Mucosa of descending colon (tissue), 3 donors: ENCODE data around the gene ARFGAP3. TPM values are rescaled to one million over a fixed set of nuclear protein-coding genes. Genes with fewer than 3 reads are reported as not detected.

Source experiments
- ATAC-seq: fragments of 200-7000 bp; cut with Tn5 transposase; one replicate; pipeline ENCODE4 v1.9.1; 2020; ENCODE audit warnings: mild to moderate bottlenecking, moderate library complexity
- DNase-seq, 3 donors: peaks; one replicate each; pipeline ENCODE4 v3.0.0-alpha.2; 2020
- H3K36me3 ChIP-seq: fragments of 200-600 bp; one replicate; pipeline ENCODE4 v1.8.0; 2021; ENCODE audit warnings: low read depth, mild to moderate bottlenecking
- H3K4me1 ChIP-seq: fragments of 200-600 bp; one replicate; pipeline ENCODE4 v1.8.0; 2021; ENCODE audit warnings: low read depth, mild to moderate bottlenecking
- H3K4me3 ChIP-seq: fragments of 200-600 bp; one replicate; pipeline ENCODE4 v1.8.0; 2021; ENCODE audit warnings: mild to moderate bottlenecking
- H3K9me3 ChIP-seq: fragments of 200-600 bp; one replicate; pipeline ENCODE4 v1.8.0; 2021; ENCODE audit warnings: mild to moderate bottlenecking
- intact Hi-C, 2 donors: fragments of 100-400 bp; cut with DNase I in 1 of 2; cut with micrococcal nuclease in 1 of 2; formaldehyde crosslinking; loops; one replicate each; pipeline versions ENCODE4 v1.11.0 to v1.11.1; 2022; cut with DNase I, micrococcal nuclease
- total RNA-seq, 3 donors: library from RNA; stranded (reverse); fragmentation: NEBNext Ultra II Directional in 2 of 3; extraction: Animal tissue kit (Norgen Biotek cat#: 25700) in 2 of 3; gene quantifications; one replicate each; pipeline versions ENCODE4 v1.2.1 to v1.2.4, GENCODE V29; 2021 to 2023
- TF ChIP-seq, protein P1 (sequence below): fragments of 200-600 bp; IDR thresholded peaks from one replicate; pipeline ENCODE4 v1.8.0; 2022; ENCODE audit warnings: antibody characterized with exemption, mild to moderate bottlenecking
- donor health status: DM: no; HTN: no; CAD: no; lungs with moderate emphysema.
- donor health status: DM: no; HTN: no; CAD: no.
- donor health status: DM: no; HTN: yes; CAD: no.

The ARFGAP3 gene
- total RNA-seq, 3 donors from 2014 or later: 20.0 to 41.3 (median 34.3) TPM

DNA sequence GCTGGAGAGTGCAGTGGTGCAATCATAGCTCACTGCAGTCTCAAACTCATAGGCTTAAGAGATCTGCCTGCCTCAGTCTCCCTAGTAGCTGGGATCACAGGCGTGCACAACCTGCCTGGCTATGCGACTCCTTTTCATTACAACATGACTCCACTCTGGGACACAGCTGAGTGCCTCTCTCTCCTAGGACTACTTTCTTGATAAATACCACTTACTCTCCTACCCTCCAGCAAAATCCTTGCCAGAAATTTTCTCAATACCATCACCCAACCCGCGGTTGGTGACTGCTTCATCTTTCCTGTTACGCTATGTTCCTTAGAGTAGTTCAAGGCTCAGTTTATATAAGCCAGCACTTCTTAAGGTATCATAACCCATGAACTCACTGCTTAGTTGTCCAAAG is 26.9 kb downstream of the ARFGAP3 start:
- no peaks in the 10 kb centered on the region for H3K9me3 ChIP-seq
- H3K4me3 ChIP-seq: no peak overlapping the region
- H3K4me1 ChIP-seq: no peaks in the 10 kb centered on the region
- TF ChIP-seq, protein P1, sequence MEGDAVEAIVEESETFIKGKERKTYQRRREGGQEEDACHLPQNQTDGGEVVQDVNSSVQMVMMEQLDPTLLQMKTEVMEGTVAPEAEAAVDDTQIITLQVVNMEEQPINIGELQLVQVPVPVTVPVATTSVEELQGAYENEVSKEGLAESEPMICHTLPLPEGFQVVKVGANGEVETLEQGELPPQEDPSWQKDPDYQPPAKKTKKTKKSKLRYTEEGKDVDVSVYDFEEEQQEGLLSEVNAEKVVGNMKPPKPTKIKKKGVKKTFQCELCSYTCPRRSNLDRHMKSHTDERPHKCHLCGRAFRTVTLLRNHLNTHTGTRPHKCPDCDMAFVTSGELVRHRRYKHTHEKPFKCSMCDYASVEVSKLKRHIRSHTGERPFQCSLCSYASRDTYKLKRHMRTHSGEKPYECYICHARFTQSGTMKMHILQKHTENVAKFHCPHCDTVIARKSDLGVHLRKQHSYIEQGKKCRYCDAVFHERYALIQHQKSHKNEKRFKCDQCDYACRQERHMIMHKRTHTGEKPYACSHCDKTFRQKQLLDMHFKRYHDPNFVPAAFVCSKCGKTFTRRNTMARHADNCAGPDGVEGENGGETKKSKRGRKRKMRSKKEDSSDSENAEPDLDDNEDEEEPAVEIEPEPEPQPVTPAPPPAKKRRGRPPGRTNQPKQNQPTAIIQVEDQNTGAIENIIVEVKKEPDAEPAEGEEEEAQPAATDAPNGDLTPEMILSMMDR: no peak
- DNase-seq (no peak), ATAC-seq (no peak)
- H3K36me3 ChIP-seq: no peaks in the 10 kb centered on the region
- intact Hi-C loops: no loop called here

DNA sequence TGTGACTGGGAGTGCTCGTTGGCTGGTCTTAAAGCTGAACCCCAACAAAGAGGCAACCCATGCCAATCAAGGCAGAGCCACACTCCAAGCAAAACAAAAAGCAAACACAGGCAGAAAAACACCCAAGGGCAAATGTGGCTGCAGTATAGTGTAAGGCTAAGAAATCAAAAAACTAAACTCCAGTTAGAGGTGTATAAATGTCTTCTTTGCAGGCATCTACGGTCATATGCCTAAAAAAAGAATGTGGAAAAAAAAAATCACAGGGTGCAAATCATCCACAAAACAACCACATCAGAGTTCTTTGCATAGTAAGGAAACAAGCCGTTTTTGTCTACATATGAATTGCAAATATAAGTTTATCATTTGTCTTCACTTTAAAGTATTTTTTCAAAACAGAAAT is 27.8 kb downstream of the ARFGAP3 start:
- Histone ChIP-seq H3K4me3 (no peak overlapping the region), H3K9me3 (no peaks in the 10 kb centered on the region), H3K4me1 (no peaks in the 10 kb centered on the region), H3K36me3 (no peaks in the 10 kb centered on the region)
- no peak for ATAC-seq
- no peak for DNase-seq
- TF ChIP-seq, protein P1: no peak
- intact Hi-C loops: no loop called here

DNA sequence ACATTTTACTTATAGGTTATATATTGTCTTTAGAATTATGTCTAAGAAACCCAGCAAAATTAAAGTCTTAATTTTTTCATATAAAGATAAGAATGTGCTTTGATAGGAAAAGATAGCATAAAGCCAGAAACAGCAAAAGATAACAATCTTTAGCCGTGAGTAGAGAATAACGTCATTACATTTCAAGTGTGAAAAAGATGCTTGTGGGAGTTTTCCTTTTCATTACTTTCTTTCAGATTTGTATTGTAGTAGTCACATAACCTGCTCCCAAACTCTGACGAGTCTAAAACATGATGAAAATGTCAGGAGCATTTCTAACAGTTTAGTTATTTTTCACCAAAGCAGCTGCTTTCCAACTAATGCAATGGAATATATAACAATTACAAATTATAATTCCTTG is 31.3 kb downstream of the ARFGAP3 start:
- H3K9me3 ChIP-seq: no peaks in the 10 kb centered on the region
- TF ChIP-seq, protein P1: no peak
- H3K4me1 ChIP-seq: no peaks in the 10 kb centered on the region
- ATAC-seq (no peak), DNase-seq (no peak)
- no peak overlapping the region for H3K4me3 ChIP-seq
- no peaks in the 10 kb centered on the region for H3K36me3 ChIP-seq
- intact Hi-C loops: no loop called here

DNA sequence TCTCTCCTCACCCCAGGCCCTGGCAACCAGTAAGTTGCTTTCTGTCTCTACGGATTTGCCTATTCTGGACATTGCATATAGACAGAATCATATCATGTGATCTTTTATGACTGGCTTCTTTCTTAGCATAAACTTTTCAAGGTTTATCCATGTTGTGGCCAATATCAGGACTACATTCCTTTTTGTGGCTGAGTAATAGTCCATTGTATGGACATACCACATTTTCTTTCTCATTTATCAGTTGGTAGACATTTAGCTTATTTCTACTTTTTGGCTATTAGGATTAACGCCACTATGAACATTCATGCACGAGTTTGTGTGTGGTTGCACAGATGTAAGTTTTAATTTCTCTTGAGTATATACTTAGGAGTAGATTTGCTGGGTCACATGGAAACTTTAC is 35.7 kb downstream of the ARFGAP3 start:
- H3K36me3 ChIP-seq: no peaks in the 10 kb centered on the region
- no peaks in the 10 kb centered on the region for H3K9me3 ChIP-seq
- no peak for DNase-seq
- no peaks in the 10 kb centered on the region for H3K4me1 ChIP-seq
- TF ChIP-seq, protein P1: no peak
- intact Hi-C loops: no loop called here
- no peak overlapping the region for H3K4me3 ChIP-seq
- no peak for ATAC-seq

DNA sequence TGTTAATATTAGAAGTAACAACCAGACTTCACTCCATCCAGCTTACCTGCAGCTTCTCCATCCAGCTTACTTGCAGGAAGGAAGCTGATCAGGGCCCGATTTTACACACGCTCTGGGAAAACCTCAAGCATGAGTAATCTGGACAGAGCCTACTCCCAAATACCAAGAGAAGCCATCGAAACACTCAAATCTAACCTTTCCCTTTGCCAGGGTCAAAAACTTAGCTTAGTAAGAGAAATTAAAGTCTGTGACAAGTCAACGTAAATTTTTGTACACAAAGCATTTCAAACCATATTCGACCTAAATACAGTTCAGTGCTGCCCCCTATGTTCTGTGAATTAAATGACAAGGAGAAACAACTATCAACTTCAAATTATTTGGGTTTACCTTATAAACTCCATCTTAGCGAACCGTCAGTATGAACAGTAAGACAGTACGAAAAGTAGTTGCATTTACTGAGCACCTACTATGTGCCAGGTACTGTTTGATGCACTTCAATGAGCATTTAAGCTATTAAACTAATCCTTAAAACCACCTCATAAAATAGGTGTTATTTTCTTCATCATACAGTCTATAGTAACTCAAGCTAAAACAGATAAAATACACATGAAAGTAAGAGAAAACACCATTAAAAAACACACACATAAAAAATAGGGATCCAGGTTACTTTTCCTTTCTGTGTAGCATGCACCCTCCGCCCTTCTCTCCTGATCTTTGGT is 36.9 kb downstream of the ARFGAP3 start:
- Histone ChIP-seq H3K36me3 (no peaks in the 10 kb centered on the region), H3K9me3 (no peaks in the 10 kb centered on the region), H3K4me1 (no peaks in the 10 kb centered on the region), H3K4me3 (no peak overlapping the region)
- ATAC-seq: peak; percentile 71
- intact Hi-C loops: no loop called here
- DNase-seq: peak in 1 of 3 donors; percentile 37
- TF ChIP-seq, protein P1: no peak
